ENCODE results near the gene TNS3.

Gene TNS3

GRCh38 chr7:47477191-47478016 lies 104.5 kb downstream of the TNS3 start:
- H3K27ac ChIP-seq = no peak overlapping the region
- no peaks in the 10 kb centered on the region for H3K9me3 ChIP-seq (ENCODE audit: severe bottlenecking)
- no peak for DNase-seq
- H3K27me3 ChIP-seq (ENCODE audit: insufficient read depth, low read depth, severe bottlenecking) = no peaks in the 10 kb centered on the region
- no peak for TF ChIP-seq CTCF (IDR thresholded peaks at IDR 0.05; ENCODE audit: low read depth, low read length)
- H3K4me3 ChIP-seq (ENCODE audit: low read depth, low read length) = no peak overlapping the region
- no peaks in the 10 kb centered on the region for H3K36me3 ChIP-seq

GRCh38 chr7:47475880-47476227 lies 106.1 kb downstream of the TNS3 start:
- Histone ChIP-seq H3K4me3 (ENCODE audit: low read depth, low read length) (no peak overlapping the region), H3K27me3 (ENCODE audit: insufficient read depth, low read depth, severe bottlenecking) (no peaks in the 10 kb centered on the region), H3K9me3 (ENCODE audit: severe bottlenecking) (no peaks in the 10 kb centered on the region), H3K36me3 (no peaks in the 10 kb centered on the region), H3K27ac (no peak overlapping the region)
- no peak for TF ChIP-seq CTCF (IDR thresholded peaks at IDR 0.05; ENCODE audit: low read depth, low read length)
- DNase-seq = no peak

GRCh38 chr7:47474937-47475879 lies 106.7 kb downstream of the TNS3 start:
- Histone ChIP-seq H3K27ac (no peak overlapping the region), H3K9me3 (ENCODE audit: severe bottlenecking) (no peaks in the 10 kb centered on the region), H3K27me3 (ENCODE audit: insufficient read depth, low read depth, severe bottlenecking) (no peaks in the 10 kb centered on the region), H3K36me3 (no peaks in the 10 kb centered on the region), H3K4me3 (ENCODE audit: low read depth, low read length) (no peak overlapping the region)
- no peak for TF ChIP-seq CTCF (IDR thresholded peaks at IDR 0.05; ENCODE audit: low read depth, low read length)
- DNase-seq = peak; percentile 37

GRCh38 chr7:47474211-47474936 lies 107.5 kb downstream of the TNS3 start:
- Histone ChIP-seq H3K9me3 (ENCODE audit: severe bottlenecking) (no peaks in the 10 kb centered on the region), H3K4me3 (ENCODE audit: low read depth, low read length) (no peak overlapping the region), H3K27ac (no peak overlapping the region), H3K27me3 (ENCODE audit: insufficient read depth, low read depth, severe bottlenecking) (no peaks in the 10 kb centered on the region), H3K36me3 (no peaks in the 10 kb centered on the region)
- DNase-seq = no peak
- no peak for TF ChIP-seq CTCF (IDR thresholded peaks at IDR 0.05; ENCODE audit: low read depth, low read length)

- Histone ChIP-seq H3K9me3 (ENCODE audit: severe bottlenecking) (no peaks in the 10 kb centered on the region), H3K27ac (no peak overlapping the region), H3K27me3 (ENCODE audit: insufficient read depth, low read depth, severe bottlenecking) (no peaks in the 10 kb centered on the region), H3K4me3 (ENCODE audit: low read depth, low read length) (no peak overlapping the region), H3K36me3 (no peaks in the 10 kb centered on the region)
- TF ChIP-seq CTCF (IDR thresholded peaks at IDR 0.05; ENCODE audit: low read depth, low read length) = no peak
- no peak for DNase-seq
Observed at GRCh38 chr7:47473499-47474210, 108.3 kb downstream of the TNS3 start.
